WTC11 (cell line): ENCODE results near the gene CACNG5. TPM values are rescaled to one million over a fixed set of nuclear protein-coding genes. Genes with fewer than 3 reads are reported as not detected.
A peak's percentile ranks its signal among the peaks of the same experiment; 100 is the strongest.

Experiments
- ATAC-seq: fragments of 200-7000 bp; cut with Tn5 transposase; 2 replicates; pipeline ENCODE4 v1.10.0; 2021; ENCODE audit warnings: mild to moderate bottlenecking, moderate library complexity
- CTCF ChIA-PET: fragments of 300-600 bp; sonication (Branson Sonifier 250); formaldehyde crosslinking; loops from one replicate; lab custom pipeline; 2021; ENCODE audit warnings: antibody characterized with exemption; lab: Charles Lee
- POLR2A ChIA-PET: fragments of 350-600 bp; sonication (Branson Sonifier 250); formaldehyde crosslinking; loops from one replicate; lab custom pipeline; 2021; ENCODE audit warnings: antibody characterized with exemption; lab: Charles Lee
- DNase-seq: peaks from one replicate; pipeline ENCODE4 v3.0.0; 2021; ENCODE audit warnings: low spot score
- H3K27ac Mint-ChIP-seq: 2 replicates; pipeline ENCODE4 v1.8.0; 2021; ENCODE audit warnings: mixed read lengths
- H3K27me3 Mint-ChIP-seq: 2 replicates; pipeline ENCODE4 v1.8.0; 2021; ENCODE audit warnings: low read depth, mild to moderate bottlenecking, moderate library complexity, mixed read lengths
- H3K36me3 Mint-ChIP-seq: 2 replicates; pipeline ENCODE4 v1.8.0; 2021; ENCODE audit warnings: mixed read lengths
- H3K4me1 Mint-ChIP-seq: 2 replicates; pipeline ENCODE4 v1.8.0; 2022; ENCODE audit warnings: mixed read lengths
- H3K4me3 Mint-ChIP-seq: 2 replicates; pipeline ENCODE4 v1.8.0; 2021; ENCODE audit warnings: mild to moderate bottlenecking, moderate library complexity, mixed read lengths
- H3K9me3 Mint-ChIP-seq: 2 replicates; pipeline ENCODE4 v1.8.0; 2021; ENCODE audit warnings: mixed read lengths
- ATF1 ChIP-seq: sonication (generic); formaldehyde crosslinking; IDR thresholded peaks from 2 replicates; pipeline ENCODE4 v1.8.1; 2023; ENCODE audit warnings: mild to moderate bottlenecking, moderate library complexity, missing genetic modification reagents
- CREM ChIP-seq: sonication (generic); formaldehyde crosslinking; IDR thresholded peaks from 2 replicates; pipeline ENCODE4 v1.8.1; 2022; ENCODE audit warnings: mild to moderate bottlenecking, missing genetic modification reagents, moderate library complexity
- FOXK1 ChIP-seq: sonication (generic); formaldehyde crosslinking; IDR thresholded peaks from 2 replicates; pipeline ENCODE4 v1.8.0; 2022; ENCODE audit warnings: mild to moderate bottlenecking, moderate library complexity, missing genetic modification reagents
- GRHL2 ChIP-seq: fragments of 250-450 bp; sonication (Bioruptor Pico); IDR thresholded peaks from 2 replicates; pipeline ENCODE4 v1.8.0; 2022; ENCODE audit warnings: mild to moderate bottlenecking, moderate library complexity; ENCODE audit not compliant: insufficient replicate concordance, severe bottlenecking
- GTF2I ChIP-seq: fragments of 250-450 bp; sonication (Bioruptor Pico); conservative IDR thresholded peaks from 2 replicates; pipeline ENCODE4 v1.4.0; 2021; ENCODE audit warnings: mild to moderate bottlenecking
- NFE2L1 ChIP-seq: sonication (generic); formaldehyde crosslinking; IDR thresholded peaks from 2 replicates; pipeline ENCODE4 v1.8.1; 2023; ENCODE audit warnings: missing genetic modification reagents
- NR1H2 ChIP-seq: sonication (generic); formaldehyde crosslinking; IDR thresholded peaks from 2 replicates; pipeline ENCODE4 v1.9.0; 2021; ENCODE audit warnings: mild to moderate bottlenecking, moderate library complexity, missing genetic modification reagents
- OVOL2 ChIP-seq: fragments of 250-450 bp; sonication (Bioruptor Pico); IDR thresholded peaks from 2 replicates; pipeline ENCODE4 v1.9.0; 2021; ENCODE audit warnings: mild to moderate bottlenecking, borderline replicate concordance
- SP1 ChIP-seq: sonication (generic); formaldehyde crosslinking; conservative IDR thresholded peaks from 2 replicates; pipeline ENCODE4 v1.8.1; 2022; ENCODE audit warnings: missing genetic modification reagents
- ZNF671 ChIP-seq: fragments of 250-450 bp; sonication (Bioruptor Pico); IDR thresholded peaks from 2 replicates; pipeline ENCODE4 v1.8.0; 2021; ENCODE audit warnings: mild to moderate bottlenecking
- total RNA-seq: library from RNA; stranded (reverse); gene quantifications from 3 replicates; pipeline ENCODE4 v1.2.3, GENCODE V29; 2021
- TF ChIP-seq, protein P1 (sequence below): sonication (generic); formaldehyde crosslinking; IDR thresholded peaks from 2 replicates; pipeline ENCODE4 v1.8.1; 2022; ENCODE audit warnings: missing genetic modification reagents, borderline replicate concordance
- TF ChIP-seq, protein P2 (sequence below): sonication (generic); formaldehyde crosslinking; IDR thresholded peaks from 2 replicates; pipeline ENCODE4 v1.8.0; 2022; ENCODE audit warnings: mild to moderate bottlenecking, missing genetic modification reagents
- TF ChIP-seq, protein P3 (sequence below): sonication (generic); formaldehyde crosslinking; IDR thresholded peaks from 2 replicates; pipeline ENCODE4 v1.8.1; 2022; ENCODE audit warnings: mild to moderate bottlenecking, missing genetic modification reagents, moderate library complexity, borderline replicate concordance
- TF ChIP-seq, protein P4 (sequence below): sonication (generic); formaldehyde crosslinking; IDR thresholded peaks from 2 replicates; pipeline ENCODE4 v1.8.1; 2022; ENCODE audit warnings: low read depth, mild to moderate bottlenecking, moderate library complexity, missing genetic modification reagents, borderline replicate concordance
- TF ChIP-seq, protein P5 (sequence below): sonication (generic); formaldehyde crosslinking; IDR thresholded peaks from 2 replicates; pipeline ENCODE4 v1.8.1; 2023; ENCODE audit warnings: mild to moderate bottlenecking, missing genetic modification reagents
- TF ChIP-seq, protein P6 (sequence below): sonication (generic); formaldehyde crosslinking; IDR thresholded peaks from 2 replicates; pipeline ENCODE4 v1.8.0; 2022; ENCODE audit warnings: mild to moderate bottlenecking, missing genetic modification reagents
- TF ChIP-seq, protein P7 (sequence below): fragments of 250-450 bp; sonication (Bioruptor Pico); IDR thresholded peaks from 2 replicates; pipeline ENCODE4 v2.1.2; 2022; ENCODE audit warnings: mild to moderate bottlenecking, moderate library complexity
- TF ChIP-seq, protein P8 (sequence below): sonication (generic); formaldehyde crosslinking; conservative IDR thresholded peaks from 2 replicates; pipeline ENCODE4 v1.8.1; 2023; ENCODE audit warnings: mild to moderate bottlenecking, low read depth, missing genetic modification reagents, moderate library complexity
- TF ChIP-seq, protein P9 (sequence below): sonication (generic); formaldehyde crosslinking; IDR thresholded peaks from 2 replicates; pipeline ENCODE4 v1.8.0; 2023; ENCODE audit warnings: missing genetic modification reagents

CACNG5 gene
- total RNA-seq, 1 experiment from 2014 or later, result 1.9 TPM

DNA sequence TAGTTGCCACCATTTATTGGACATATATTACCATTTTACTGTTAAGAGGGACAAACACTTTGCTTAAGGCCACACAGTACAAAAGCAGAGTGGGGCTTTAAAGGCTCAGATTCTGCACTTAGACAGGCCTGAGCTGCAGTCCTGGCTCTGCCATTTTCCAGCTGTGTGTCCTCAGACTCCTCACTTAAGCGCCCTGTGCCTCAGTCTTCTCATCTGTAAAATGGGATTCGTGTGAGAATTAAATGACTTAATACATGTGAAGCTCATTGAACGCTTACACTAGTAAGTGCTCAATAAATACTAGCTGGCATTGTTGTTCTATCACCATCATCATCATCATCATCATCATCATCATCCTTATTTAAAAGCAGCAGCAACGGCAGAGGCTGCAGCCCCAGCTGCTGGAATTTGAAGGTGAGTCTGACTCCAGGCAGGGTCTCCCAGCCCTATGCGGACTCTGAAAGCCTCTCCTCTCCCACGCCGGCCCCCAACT lies 445 bp upstream of the CACNG5 start:
- no peaks in the 10 kb centered on the region for H3K36me3 Mint-ChIP-seq
- POLR2A ChIA-PET, result no interaction called here
- H3K4me3 Mint-ChIP-seq, result peak overlapping the region; percentile 59
- no peak overlapping the region for H3K27ac Mint-ChIP-seq
- no peaks in the 10 kb centered on the region for H3K9me3 Mint-ChIP-seq
- CTCF ChIA-PET, result interaction anchor here (1.0 to 2.7 kb wide), 5 partner anchors 21 to 141 kb away, joined by 3 to 11 read pairs (median 5); no protein-coding TSS in a partner anchor
- H3K4me1 Mint-ChIP-seq, result peaks cover 17% of the 10 kb centered on the region
- DNase-seq (no peak), ATAC-seq (no peak)
- peaks cover 33% of the 10 kb centered on the region for H3K27me3 Mint-ChIP-seq
- peak; percentile 24; the same call in 1 of the 2 replicates for TF ChIP-seq CREM (CRISPR knock-in tag)
- TF ChIP-seq, protein P1, sequence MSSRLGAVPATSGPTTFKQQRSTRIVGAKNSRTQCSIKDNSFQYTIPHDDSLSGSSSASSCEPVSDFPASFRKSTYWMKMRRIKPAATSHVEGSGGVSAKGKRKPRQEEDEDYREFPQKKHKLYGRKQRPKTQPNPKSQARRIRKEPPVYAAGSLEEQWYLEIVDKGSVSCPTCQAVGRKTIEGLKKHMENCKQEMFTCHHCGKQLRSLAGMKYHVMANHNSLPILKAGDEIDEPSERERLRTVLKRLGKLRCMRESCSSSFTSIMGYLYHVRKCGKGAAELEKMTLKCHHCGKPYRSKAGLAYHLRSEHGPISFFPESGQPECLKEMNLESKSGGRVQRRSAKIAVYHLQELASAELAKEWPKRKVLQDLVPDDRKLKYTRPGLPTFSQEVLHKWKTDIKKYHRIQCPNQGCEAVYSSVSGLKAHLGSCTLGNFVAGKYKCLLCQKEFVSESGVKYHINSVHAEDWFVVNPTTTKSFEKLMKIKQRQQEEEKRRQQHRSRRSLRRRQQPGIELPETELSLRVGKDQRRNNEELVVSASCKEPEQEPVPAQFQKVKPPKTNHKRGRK (CRISPR knock-in tag), result no peak
- TF ChIP-seq, protein P2, sequence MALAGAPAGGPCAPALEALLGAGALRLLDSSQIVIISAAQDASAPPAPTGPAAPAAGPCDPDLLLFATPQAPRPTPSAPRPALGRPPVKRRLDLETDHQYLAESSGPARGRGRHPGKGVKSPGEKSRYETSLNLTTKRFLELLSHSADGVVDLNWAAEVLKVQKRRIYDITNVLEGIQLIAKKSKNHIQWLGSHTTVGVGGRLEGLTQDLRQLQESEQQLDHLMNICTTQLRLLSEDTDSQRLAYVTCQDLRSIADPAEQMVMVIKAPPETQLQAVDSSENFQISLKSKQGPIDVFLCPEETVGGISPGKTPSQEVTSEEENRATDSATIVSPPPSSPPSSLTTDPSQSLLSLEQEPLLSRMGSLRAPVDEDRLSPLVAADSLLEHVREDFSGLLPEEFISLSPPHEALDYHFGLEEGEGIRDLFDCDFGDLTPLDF, result no peak
- TF ChIP-seq, protein P3, sequence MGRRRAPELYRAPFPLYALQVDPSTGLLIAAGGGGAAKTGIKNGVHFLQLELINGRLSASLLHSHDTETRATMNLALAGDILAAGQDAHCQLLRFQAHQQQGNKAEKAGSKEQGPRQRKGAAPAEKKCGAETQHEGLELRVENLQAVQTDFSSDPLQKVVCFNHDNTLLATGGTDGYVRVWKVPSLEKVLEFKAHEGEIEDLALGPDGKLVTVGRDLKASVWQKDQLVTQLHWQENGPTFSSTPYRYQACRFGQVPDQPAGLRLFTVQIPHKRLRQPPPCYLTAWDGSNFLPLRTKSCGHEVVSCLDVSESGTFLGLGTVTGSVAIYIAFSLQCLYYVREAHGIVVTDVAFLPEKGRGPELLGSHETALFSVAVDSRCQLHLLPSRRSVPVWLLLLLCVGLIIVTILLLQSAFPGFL (CRISPR knock-in tag), result no peak
- TF ChIP-seq, protein P4, sequence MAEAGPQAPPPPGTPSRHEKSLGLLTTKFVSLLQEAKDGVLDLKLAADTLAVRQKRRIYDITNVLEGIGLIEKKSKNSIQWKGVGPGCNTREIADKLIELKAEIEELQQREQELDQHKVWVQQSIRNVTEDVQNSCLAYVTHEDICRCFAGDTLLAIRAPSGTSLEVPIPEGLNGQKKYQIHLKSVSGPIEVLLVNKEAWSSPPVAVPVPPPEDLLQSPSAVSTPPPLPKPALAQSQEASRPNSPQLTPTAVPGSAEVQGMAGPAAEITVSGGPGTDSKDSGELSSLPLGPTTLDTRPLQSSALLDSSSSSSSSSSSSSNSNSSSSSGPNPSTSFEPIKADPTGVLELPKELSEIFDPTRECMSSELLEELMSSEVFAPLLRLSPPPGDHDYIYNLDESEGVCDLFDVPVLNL, result no peak
- TF ChIP-seq, protein P5, sequence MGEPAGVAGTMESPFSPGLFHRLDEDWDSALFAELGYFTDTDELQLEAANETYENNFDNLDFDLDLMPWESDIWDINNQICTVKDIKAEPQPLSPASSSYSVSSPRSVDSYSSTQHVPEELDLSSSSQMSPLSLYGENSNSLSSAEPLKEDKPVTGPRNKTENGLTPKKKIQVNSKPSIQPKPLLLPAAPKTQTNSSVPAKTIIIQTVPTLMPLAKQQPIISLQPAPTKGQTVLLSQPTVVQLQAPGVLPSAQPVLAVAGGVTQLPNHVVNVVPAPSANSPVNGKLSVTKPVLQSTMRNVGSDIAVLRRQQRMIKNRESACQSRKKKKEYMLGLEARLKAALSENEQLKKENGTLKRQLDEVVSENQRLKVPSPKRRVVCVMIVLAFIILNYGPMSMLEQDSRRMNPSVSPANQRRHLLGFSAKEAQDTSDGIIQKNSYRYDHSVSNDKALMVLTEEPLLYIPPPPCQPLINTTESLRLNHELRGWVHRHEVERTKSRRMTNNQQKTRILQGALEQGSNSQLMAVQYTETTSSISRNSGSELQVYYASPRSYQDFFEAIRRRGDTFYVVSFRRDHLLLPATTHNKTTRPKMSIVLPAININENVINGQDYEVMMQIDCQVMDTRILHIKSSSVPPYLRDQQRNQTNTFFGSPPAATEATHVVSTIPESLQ (CRISPR knock-in tag), result no peak
- TF ChIP-seq, protein P6, sequence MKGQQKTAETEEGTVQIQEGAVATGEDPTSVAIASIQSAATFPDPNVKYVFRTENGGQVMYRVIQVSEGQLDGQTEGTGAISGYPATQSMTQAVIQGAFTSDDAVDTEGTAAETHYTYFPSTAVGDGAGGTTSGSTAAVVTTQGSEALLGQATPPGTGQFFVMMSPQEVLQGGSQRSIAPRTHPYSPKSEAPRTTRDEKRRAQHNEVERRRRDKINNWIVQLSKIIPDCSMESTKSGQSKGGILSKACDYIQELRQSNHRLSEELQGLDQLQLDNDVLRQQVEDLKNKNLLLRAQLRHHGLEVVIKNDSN (CRISPR knock-in tag), result no peak
- no peak for TF ChIP-seq SP1 (CRISPR knock-in tag)
- peak; percentile 60; the same call in 1 of the 2 replicates for TF ChIP-seq GTF2I (CRISPR knock-in tag)
- no peak for TF ChIP-seq ATF1 (CRISPR knock-in tag)

DNA sequence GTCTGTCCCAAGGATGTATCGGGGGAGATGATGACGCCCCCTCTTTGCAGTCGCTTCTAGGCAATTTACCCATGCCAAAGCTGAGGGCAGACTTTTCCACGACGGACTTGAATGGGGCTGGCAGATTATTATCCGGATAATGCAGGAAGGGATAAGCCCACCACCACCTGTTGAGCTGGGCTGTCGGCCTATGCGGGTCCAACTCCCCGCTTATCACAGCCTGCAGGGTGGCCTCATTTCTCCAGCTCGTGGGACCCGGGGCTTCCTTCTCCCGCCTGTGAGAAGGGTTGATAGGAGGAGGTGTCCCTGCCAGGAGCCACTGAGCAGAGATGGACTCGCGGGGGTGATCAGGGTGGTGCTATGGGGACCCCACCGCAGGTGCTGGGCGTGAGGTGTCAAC lies 559 bp downstream of the CACNG5 start:
- no peaks in the 10 kb centered on the region for H3K36me3 Mint-ChIP-seq
- H3K27me3 Mint-ChIP-seq, result peaks cover 33% of the 10 kb centered on the region
- ATAC-seq, result no peak
- no peak overlapping the region for H3K27ac Mint-ChIP-seq
- H3K4me3 Mint-ChIP-seq, result peak overlapping the region; percentile 55
- POLR2A ChIA-PET, result no interaction called here
- peaks cover 8% of the 10 kb centered on the region for H3K4me1 Mint-ChIP-seq
- no peak for DNase-seq
- no peaks in the 10 kb centered on the region for H3K9me3 Mint-ChIP-seq
- CTCF ChIA-PET, result interaction anchor here (0.9 to 2.7 kb wide), 5 partner anchors 16 to 107 kb away, joined by 3 to 11 read pairs (median 6); no protein-coding TSS in a partner anchor
- TF ChIP-seq, protein P7, sequence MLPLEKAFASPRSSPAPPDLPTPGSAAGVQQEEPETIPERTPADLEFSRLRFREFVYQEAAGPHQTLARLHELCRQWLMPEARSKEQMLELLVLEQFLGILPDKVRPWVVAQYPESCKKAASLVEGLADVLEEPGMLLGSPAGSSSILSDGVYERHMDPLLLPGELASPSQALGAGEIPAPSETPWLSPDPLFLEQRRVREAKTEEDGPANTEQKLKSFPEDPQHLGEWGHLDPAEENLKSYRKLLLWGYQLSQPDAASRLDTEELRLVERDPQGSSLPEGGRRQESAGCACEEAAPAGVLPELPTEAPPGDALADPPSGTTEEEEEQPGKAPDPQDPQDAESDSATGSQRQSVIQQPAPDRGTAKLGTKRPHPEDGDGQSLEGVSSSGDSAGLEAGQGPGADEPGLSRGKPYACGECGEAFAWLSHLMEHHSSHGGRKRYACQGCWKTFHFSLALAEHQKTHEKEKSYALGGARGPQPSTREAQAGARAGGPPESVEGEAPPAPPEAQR (CRISPR knock-in tag), result no peak
- TF ChIP-seq OVOL2 (CRISPR knock-in tag) (no peak), GRHL2 (CRISPR knock-in tag) (no peak), ZNF671 (CRISPR knock-in tag) (no peak), FOXK1 (no peak), NFE2L1 (CRISPR knock-in tag) (no peak), GTF2I (CRISPR knock-in tag) (no peak), NR1H2 (CRISPR knock-in tag) (no peak)
- TF ChIP-seq, protein P8, sequence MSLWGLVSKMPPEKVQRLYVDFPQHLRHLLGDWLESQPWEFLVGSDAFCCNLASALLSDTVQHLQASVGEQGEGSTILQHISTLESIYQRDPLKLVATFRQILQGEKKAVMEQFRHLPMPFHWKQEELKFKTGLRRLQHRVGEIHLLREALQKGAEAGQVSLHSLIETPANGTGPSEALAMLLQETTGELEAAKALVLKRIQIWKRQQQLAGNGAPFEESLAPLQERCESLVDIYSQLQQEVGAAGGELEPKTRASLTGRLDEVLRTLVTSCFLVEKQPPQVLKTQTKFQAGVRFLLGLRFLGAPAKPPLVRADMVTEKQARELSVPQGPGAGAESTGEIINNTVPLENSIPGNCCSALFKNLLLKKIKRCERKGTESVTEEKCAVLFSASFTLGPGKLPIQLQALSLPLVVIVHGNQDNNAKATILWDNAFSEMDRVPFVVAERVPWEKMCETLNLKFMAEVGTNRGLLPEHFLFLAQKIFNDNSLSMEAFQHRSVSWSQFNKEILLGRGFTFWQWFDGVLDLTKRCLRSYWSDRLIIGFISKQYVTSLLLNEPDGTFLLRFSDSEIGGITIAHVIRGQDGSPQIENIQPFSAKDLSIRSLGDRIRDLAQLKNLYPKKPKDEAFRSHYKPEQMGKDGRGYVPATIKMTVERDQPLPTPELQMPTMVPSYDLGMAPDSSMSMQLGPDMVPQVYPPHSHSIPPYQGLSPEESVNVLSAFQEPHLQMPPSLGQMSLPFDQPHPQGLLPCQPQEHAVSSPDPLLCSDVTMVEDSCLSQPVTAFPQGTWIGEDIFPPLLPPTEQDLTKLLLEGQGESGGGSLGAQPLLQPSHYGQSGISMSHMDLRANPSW (CRISPR knock-in tag), result no peak
- TF ChIP-seq, protein P2, result no peak
- TF ChIP-seq, protein P9, sequence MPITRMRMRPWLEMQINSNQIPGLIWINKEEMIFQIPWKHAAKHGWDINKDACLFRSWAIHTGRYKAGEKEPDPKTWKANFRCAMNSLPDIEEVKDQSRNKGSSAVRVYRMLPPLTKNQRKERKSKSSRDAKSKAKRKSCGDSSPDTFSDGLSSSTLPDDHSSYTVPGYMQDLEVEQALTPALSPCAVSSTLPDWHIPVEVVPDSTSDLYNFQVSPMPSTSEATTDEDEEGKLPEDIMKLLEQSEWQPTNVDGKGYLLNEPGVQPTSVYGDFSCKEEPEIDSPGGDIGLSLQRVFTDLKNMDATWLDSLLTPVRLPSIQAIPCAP (CRISPR knock-in tag), result no peak
